ENCODE data around the gene TCEAL3. TPM values are rescaled to one million over a fixed set of nuclear protein-coding genes. Genes with fewer than 3 reads are reported as not detected.
"Not testable (repeated sequence)": the region's sequence is repeated elsewhere in the genome, so short reads cannot be mapped to it uniquely, and the experiment has no call there.

TCEAL3 gene
- 38.6 and 39.7 TPM in 2 replicates for total RNA-seq (2014; rRNA removed)
- 119 TPM for polyA plus RNA-seq (2012)

GRCh38 chrX:103607364-103608305 is at the start of gene TCEAL3:
Gene TCEAL3, plus strand, starts transcription at chrX:103607963. Its CDS starts 1,102 bp downstream, at chrX:103609065.
- DNase-seq (ENCODE audit: low read depth) = peak; percentile 36

- DNase-seq (ENCODE audit: low read depth) = no peak
These were observed 47.5 kb upstream of the TCEAL3 start for GRCh38 chrX:103560256-103560655.

- DNase-seq (ENCODE audit: low read depth) = peak; percentile 17
These were observed 45.0 kb upstream of the TCEAL3 start for GRCh38 chrX:103562801-103563200.

- DNase-seq (ENCODE audit: low read depth) = no peak
These were observed 42.6 kb upstream of the TCEAL3 start for GRCh38 chrX:103565197-103565596.

GRCh38 chrX:103565752-103566151 is 42.0 kb upstream of the TCEAL3 start:
- peak; percentile 79 for DNase-seq (ENCODE audit: low read depth)

GRCh38 chrX:103571121-103571520 is 36.6 kb upstream of the TCEAL3 start:
- peak; percentile 16 for DNase-seq (ENCODE audit: low read depth)

GRCh38 chrX:103571726-103572125 is 36.0 kb upstream of the TCEAL3 start:
- peak; percentile 55 for DNase-seq (ENCODE audit: low read depth)

- peak; percentile 3 for DNase-seq (ENCODE audit: low read depth)
These were observed 34.6 kb upstream of the TCEAL3 start for GRCh38 chrX:103573202-103573601.

- peak; percentile 12 for DNase-seq (ENCODE audit: low read depth)
These were observed 23.2 kb upstream of the TCEAL3 start for GRCh38 chrX:103584596-103584995.

- peak; percentile 28 for DNase-seq (ENCODE audit: low read depth)
These were observed 22.1 kb upstream of the TCEAL3 start, which contains the start of gene TCEAL4 for GRCh38 chrX:103585411-103586313. Gene TCEAL4, plus strand, starts transcription at chrX:103585515. Its CDS starts 1,161 bp downstream, at chrX:103586676.

- peak; percentile 5 for DNase-seq (ENCODE audit: low read depth)
These were observed 21.5 kb upstream of the TCEAL3 start for GRCh38 chrX:103586314-103586646.

- no peak for DNase-seq (ENCODE audit: low read depth)
These were observed 21.1 kb upstream of the TCEAL3 start for GRCh38 chrX:103586659-103587058.

GRCh38 chrX:103592295-103592694 is 15.5 kb upstream of the TCEAL3 start:
- DNase-seq (ENCODE audit: low read depth) = not testable (repeated sequence)

- not testable (repeated sequence) for DNase-seq (ENCODE audit: low read depth)
These were observed 12.6 kb upstream of the TCEAL3 start for GRCh38 chrX:103595202-103595601.

- no peak for DNase-seq (ENCODE audit: low read depth)
These were observed 672 bp downstream of the TCEAL3 start for GRCh38 chrX:103608306-103608963.

- no peak for DNase-seq (ENCODE audit: low read depth)
These were observed 2.5 kb downstream of the TCEAL3 start for GRCh38 chrX:103610282-103610681.

GRCh38 chrX:103613362-103613890 is 5.7 kb downstream of the TCEAL3 start:
- no peak for DNase-seq (ENCODE audit: low read depth)

- DNase-seq (ENCODE audit: low read depth) = no peak
These were observed 7.2 kb downstream of the TCEAL3 start for GRCh38 chrX:103614999-103615398.

GRCh38 chrX:103615781-103616371 is 8.1 kb downstream of the TCEAL3 start:
- DNase-seq (ENCODE audit: low read depth) = peak; percentile 31

GRCh38 chrX:103616676-103617186 is 9.0 kb downstream of the TCEAL3 start:
- no peak for DNase-seq (ENCODE audit: low read depth)

- DNase-seq (ENCODE audit: low read depth) = no peak
These were observed 16.3 kb downstream of the TCEAL3 start for GRCh38 chrX:103624111-103624510.

All from LHCN-M2 (cell line).